GM23248 (cell line): ENCODE data around the gene CTBP2. TPM values are rescaled to one million over a fixed set of nuclear protein-coding genes. Genes with fewer than 3 reads are reported as not detected.

Experiments used
- DNase-seq: peaks from one replicate; pipeline ENCODE4 v3.0.0-alpha.2; 2015
- H2AFZ ChIP-seq: fragments of 200-600 bp; sonication (generic); 2 replicates; pipeline ENCODE4 v1.6.1; 2016; ENCODE audit warnings: antibody characterized with exemption
- H3F3A ChIP-seq: fragments of 200-600 bp; sonication (generic); 2 replicates; pipeline ENCODE4 v1.6.1; 2016; ENCODE audit warnings: mild to moderate bottlenecking, antibody characterized with exemption, mixed run types; ENCODE audit not compliant: insufficient read depth
- H3K27ac ChIP-seq: fragments of 200-600 bp; sonication (generic); 2 replicates; pipeline ENCODE4 v1.5.1; 2016; ENCODE audit warnings: mild to moderate bottlenecking
- H3K27me3 ChIP-seq: fragments of 200-600 bp; sonication (generic); replicated peaks from 2 replicates; pipeline ENCODE4 v1.6.1; 2016; ENCODE audit warnings: mild to moderate bottlenecking; ENCODE audit not compliant: insufficient read depth
- H3K36me3 ChIP-seq: fragments of 200-600 bp; sonication (generic); 2 replicates; pipeline ENCODE4 v1.6.1; 2016; ENCODE audit warnings: low read depth, mild to moderate bottlenecking
- H3K4me1 ChIP-seq: fragments of 200-600 bp; sonication (generic); 2 replicates; pipeline ENCODE4 v1.6.1; 2016; ENCODE audit warnings: mild to moderate bottlenecking; ENCODE audit not compliant: insufficient read depth
- H3K4me2 ChIP-seq: fragments of 200-600 bp; sonication (generic); one replicate; pipeline ENCODE4 v1.6.1; 2016; ENCODE audit warnings: mild to moderate bottlenecking; ENCODE audit not compliant: unreplicated experiment
- H3K4me3 ChIP-seq: fragments of 200-600 bp; sonication (generic); 2 replicates; pipeline ENCODE4 v1.5.1; 2016; ENCODE audit warnings: mild to moderate bottlenecking
- H3K79me2 ChIP-seq: fragments of 200-600 bp; sonication (generic); 2 replicates; pipeline ENCODE4 v1.6.1; 2016; ENCODE audit warnings: mild to moderate bottlenecking; ENCODE audit not compliant: insufficient read depth
- H3K9ac ChIP-seq: fragments of 200-600 bp; sonication (generic); 2 replicates; pipeline ENCODE4 v1.6.1; 2016; ENCODE audit warnings: mild to moderate bottlenecking
- H3K9me2 ChIP-seq: fragments of 200-600 bp; sonication (generic); 2 replicates; pipeline ENCODE4 v1.6.1; 2016; ENCODE audit warnings: mixed run types, mild to moderate bottlenecking, moderate library complexity; ENCODE audit not compliant: insufficient read depth
- H3K9me3 ChIP-seq: fragments of 200-600 bp; sonication (generic); one replicate; pipeline ENCODE4 v1.6.1; 2017; ENCODE audit warnings: low read depth
- H4K20me1 ChIP-seq: fragments of 200-600 bp; sonication (generic); 2 replicates; pipeline ENCODE4 v1.6.0; 2016; ENCODE audit not compliant: insufficient read depth
- EZH2 ChIP-seq: fragments of 200-600 bp; sonication (generic); IDR thresholded peaks from 2 replicates; pipeline ENCODE4 v1.6.1; 2018; ENCODE audit warnings: antibody characterized with exemption, mild to moderate bottlenecking; ENCODE audit not compliant: insufficient read depth, poor library complexity, severe bottlenecking
- EZH2phosphoT487 ChIP-seq: fragments of 200-600 bp; sonication (generic); IDR thresholded peaks from 2 replicates; pipeline ENCODE4 v1.6.1; 2018; ENCODE audit warnings: antibody characterized with exemption, moderate library complexity, mild to moderate bottlenecking, low read depth; ENCODE audit not compliant: insufficient read depth
- WGBS, 2 experiments: methylation state at CpG; one replicate each; pipeline ENCODE4 v1.1.6; 2015 to 2017; ENCODE audit warnings: low lambda C conversion rate in 2 of 2, low coverage in 1 of 2; ENCODE audit errors: missing lambda C conversion rate in 2 of 2; 5-methylcytosine and 5-hydroxymethylcytosine counted together
- in situ Hi-C: fragments of 300-500 bp; cut with MboI; formaldehyde crosslinking; loops from 2 replicates; pipeline ENCODE4 v1.15.0; 2020
- polyA plus RNA-seq: library from polyadenylated mRNA; unstranded; fragments of >200 nt; fragmentation: Nextera tagmentation; extraction: Ambion mirVana; gene quantifications from 2 replicates; pipeline ENCODE4 v1.2.1, GENCODE V29; 2016
- total RNA-seq: library from RNA; depleted of rRNA; stranded (reverse); fragments of >200 nt; shearing (Covaris generic); gene quantifications from 2 replicates; pipeline ENCODE4 v1.2.3, GENCODE V29; 2014

CTBP2 gene
- total and polyA plus RNA-seq, 2 experiments from 2014 or later: 52.0 to 65.5 TPM

GRCh38 chr10:125122566-125122965 lies 37.8 kb downstream of the CTBP2 start:
- Histone ChIP-seq H2AFZ (no peak overlapping the region), H3K79me2 (peaks cover 99% of the 10 kb centered on the region), H3K4me1 (peaks cover 11% of the 10 kb centered on the region; the same call in 1 of the 2 replicates), H3K9me2 (no peaks in the 10 kb centered on the region), H3K4me3 (no peak overlapping the region), H3K4me2 (no peak overlapping the region), H3K9ac (no peak overlapping the region), H3K36me3 (no peaks in the 10 kb centered on the region), H3K9me3 (no peaks in the 10 kb centered on the region), H3K27ac (no peak overlapping the region), H3K27me3 (no peaks in the 10 kb centered on the region), H3F3A (no peaks in the 10 kb centered on the region; the same call in 1 of the 2 replicates), H4K20me1 (peaks cover 29% of the 10 kb centered on the region; the same call in 1 of the 2 replicates)
- whole genome bisulfite sequencing, 2 experiments: 96 to 99% methylated on average over 8 of the region's 8 CpGs
- in situ Hi-C loops: no loop called here
- TF ChIP-seq EZH2phosphoT487 (no peak), EZH2 (no peak)
- DNase-seq: no peak

DNA sequence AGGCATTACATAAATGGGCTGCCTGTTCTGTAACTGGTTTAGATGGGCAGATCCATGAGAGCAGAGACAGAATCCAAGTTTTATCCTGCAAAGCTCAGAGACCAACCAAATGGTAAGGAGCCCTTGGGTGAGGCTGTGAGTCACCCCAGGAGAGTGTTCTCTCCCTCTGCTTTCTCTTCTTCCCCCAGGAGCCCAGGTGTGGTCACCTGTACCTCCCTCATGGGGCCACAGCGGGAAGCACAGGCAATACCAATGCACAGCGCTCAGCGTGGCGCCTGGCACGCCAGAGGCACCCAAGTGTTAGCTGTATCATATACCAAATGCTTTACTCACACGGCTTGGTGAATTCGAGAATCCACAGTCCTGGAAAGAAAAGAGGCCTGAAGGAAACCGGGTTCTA lies 39.4 kb downstream of the CTBP2 start:
- no peak for TF ChIP-seq EZH2
- TF ChIP-seq EZH2phosphoT487: no peak
- H3K27ac ChIP-seq: no peak overlapping the region

DNA sequence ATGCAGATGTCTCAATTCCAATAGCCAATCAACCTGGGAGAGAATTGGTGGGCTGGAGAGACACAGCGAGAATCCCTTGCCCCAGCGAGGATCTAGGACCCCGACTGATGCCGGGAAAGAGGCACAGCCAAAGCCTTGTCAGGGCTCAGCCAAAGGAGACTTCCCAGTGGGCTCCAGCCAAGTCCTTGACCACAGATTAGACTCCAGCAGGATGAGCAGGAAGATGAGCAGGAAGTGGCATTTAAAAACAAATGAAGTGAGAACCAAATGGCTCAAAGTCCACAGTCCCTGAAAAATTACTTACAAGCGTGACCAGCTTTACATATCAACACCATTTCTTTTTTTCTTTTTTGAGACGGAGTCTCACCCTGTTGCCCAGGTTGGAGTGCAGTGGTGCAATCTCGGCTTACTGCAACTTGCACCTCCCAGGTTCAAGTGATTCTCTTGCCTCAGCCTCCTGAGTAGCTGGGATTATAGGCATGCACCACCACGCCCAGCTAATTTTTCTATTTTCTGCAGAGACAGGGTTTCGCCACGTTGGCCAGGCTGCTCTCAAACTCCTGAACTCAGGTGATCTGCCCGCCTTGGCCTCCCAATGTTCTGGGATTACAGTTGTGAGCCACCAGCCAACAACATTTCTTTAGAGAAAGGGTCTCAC lies 40.2 kb downstream of the CTBP2 start:
- Histone ChIP-seq H3K36me3 (no peaks in the 10 kb centered on the region), H3K79me2 (peaks cover 99% of the 10 kb centered on the region), H3K4me1 (peaks cover 11% of the 10 kb centered on the region; the same call in 1 of the 2 replicates), H3K27me3 (no peaks in the 10 kb centered on the region), H3K4me2 (peak overlapping the region; percentile 1), H3F3A (no peaks in the 10 kb centered on the region; the same call in 1 of the 2 replicates), H3K9ac (no peak overlapping the region), H3K9me2 (no peaks in the 10 kb centered on the region), H3K9me3 (no peaks in the 10 kb centered on the region), H3K4me3 (no peak overlapping the region), H2AFZ (no peak overlapping the region), H3K27ac (no peak overlapping the region), H4K20me1 (peaks cover 26% of the 10 kb centered on the region; the same call in 1 of the 2 replicates)
- TF ChIP-seq EZH2 (no peak), EZH2phosphoT487 (no peak)
- DNase-seq: peak; percentile 41
- 94 to 96% methylated on average over 9 to 11 of the region's 11 CpGs for WGBS, 2 experiments
- in situ Hi-C loops: no loop called here

More for the DNA sequence above, 39.4 kb downstream of the CTBP2 start:
- H3K4me3 ChIP-seq: no peak overlapping the region
- H3K4me2 ChIP-seq: no peak overlapping the region
- no peaks in the 10 kb centered on the region for H3K27me3 ChIP-seq
- H2AFZ ChIP-seq: no peak overlapping the region
- peaks cover 29% of the 10 kb centered on the region; the same call in 1 of the 2 replicates for H4K20me1 ChIP-seq
- H3K9me2 ChIP-seq: no peaks in the 10 kb centered on the region
- H3F3A ChIP-seq: no peaks in the 10 kb centered on the region; the same call in 1 of the 2 replicates
- peaks cover 99% of the 10 kb centered on the region for H3K79me2 ChIP-seq
- 98 to 99% methylated on average over 8 of the region's 8 CpGs for WGBS, 2 experiments
- H3K36me3 ChIP-seq: no peaks in the 10 kb centered on the region
- H3K9ac ChIP-seq: no peak overlapping the region
- no peaks in the 10 kb centered on the region for H3K9me3 ChIP-seq
- peaks cover 11% of the 10 kb centered on the region; the same call in 1 of the 2 replicates for H3K4me1 ChIP-seq
- in situ Hi-C loops: no loop called here
- no peak for DNase-seq

- H3K27ac ChIP-seq: no peak overlapping the region
- no peak overlapping the region for H3K4me2 ChIP-seq
- H3F3A ChIP-seq: peaks cover 8% of the 10 kb centered on the region; the same call in 1 of the 2 replicates
- no peaks in the 10 kb centered on the region for H3K36me3 ChIP-seq
- H3K4me3 ChIP-seq: no peak overlapping the region
- WGBS, 2 experiments: 84% methylated on average over 8 to 10 of the region's 10 CpGs
- no peak overlapping the region for H2AFZ ChIP-seq
- TF ChIP-seq EZH2 (no peak), EZH2phosphoT487 (no peak)
- no peaks in the 10 kb centered on the region for H3K9me3 ChIP-seq
- no peak overlapping the region for H3K9ac ChIP-seq
- DNase-seq: no peak
- H4K20me1 ChIP-seq: peaks cover 27% of the 10 kb centered on the region; the same call in 1 of the 2 replicates
- H3K27me3 ChIP-seq: no peaks in the 10 kb centered on the region
- peaks cover 98% of the 10 kb centered on the region for H3K79me2 ChIP-seq
- peaks cover 13% of the 10 kb centered on the region for H3K4me1 ChIP-seq
- H3K9me2 ChIP-seq: no peaks in the 10 kb centered on the region
- in situ Hi-C loops: no loop called here
Observed at GRCh38 chr10:125118701-125119100, 41.7 kb downstream of the CTBP2 start.
